Epithelial cell of esophagus (primary cell): Measurements from ENCODE around the gene CDKN1A.

Experiments used
- DNase-seq: peaks from one replicate; pipeline ENCODE4 v3.0.0; 2010; ENCODE audit warnings: low read depth
- H3K4me3 ChIP-seq: 2 replicates; pipeline ENCODE4 v1.5.1; 2011; ENCODE audit warnings: mild to moderate bottlenecking, low read length, control low read depth
- TF ChIP-seq, protein P1 (sequence below): IDR thresholded peaks from 2 replicates; pipeline ENCODE4 v1.5.1; 2011; ENCODE audit warnings: low read depth, mild to moderate bottlenecking, low read length, control low read depth, inconsistent platforms; ENCODE audit not compliant: insufficient read depth; ENCODE audit errors: missing control alignments

Gene CDKN1A

DNA sequence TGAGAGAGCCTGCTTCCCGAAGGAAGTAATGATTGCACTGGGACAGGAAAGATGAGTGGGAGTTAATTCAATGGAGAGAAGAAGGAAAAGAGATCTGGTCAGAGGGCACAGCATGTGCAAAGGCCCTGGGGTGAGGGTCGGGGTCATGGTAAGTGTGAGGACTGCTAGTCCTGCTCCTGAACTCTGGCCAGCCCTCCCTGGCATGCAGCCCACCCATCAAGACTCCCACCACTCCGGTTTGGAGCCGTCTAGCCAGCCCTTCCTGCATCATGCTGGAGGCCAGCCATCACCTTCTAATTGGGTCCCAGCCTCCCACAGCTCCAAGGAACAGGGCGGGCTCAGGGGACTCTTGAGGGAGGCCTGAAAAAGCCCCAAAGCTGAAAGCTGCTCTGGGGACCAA lies 42.2 kb upstream of the CDKN1A start:
- TF ChIP-seq, protein P1, sequence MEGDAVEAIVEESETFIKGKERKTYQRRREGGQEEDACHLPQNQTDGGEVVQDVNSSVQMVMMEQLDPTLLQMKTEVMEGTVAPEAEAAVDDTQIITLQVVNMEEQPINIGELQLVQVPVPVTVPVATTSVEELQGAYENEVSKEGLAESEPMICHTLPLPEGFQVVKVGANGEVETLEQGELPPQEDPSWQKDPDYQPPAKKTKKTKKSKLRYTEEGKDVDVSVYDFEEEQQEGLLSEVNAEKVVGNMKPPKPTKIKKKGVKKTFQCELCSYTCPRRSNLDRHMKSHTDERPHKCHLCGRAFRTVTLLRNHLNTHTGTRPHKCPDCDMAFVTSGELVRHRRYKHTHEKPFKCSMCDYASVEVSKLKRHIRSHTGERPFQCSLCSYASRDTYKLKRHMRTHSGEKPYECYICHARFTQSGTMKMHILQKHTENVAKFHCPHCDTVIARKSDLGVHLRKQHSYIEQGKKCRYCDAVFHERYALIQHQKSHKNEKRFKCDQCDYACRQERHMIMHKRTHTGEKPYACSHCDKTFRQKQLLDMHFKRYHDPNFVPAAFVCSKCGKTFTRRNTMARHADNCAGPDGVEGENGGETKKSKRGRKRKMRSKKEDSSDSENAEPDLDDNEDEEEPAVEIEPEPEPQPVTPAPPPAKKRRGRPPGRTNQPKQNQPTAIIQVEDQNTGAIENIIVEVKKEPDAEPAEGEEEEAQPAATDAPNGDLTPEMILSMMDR, result no peak
- DNase-seq, result no peak
- H3K4me3 ChIP-seq, result no peak overlapping the region

DNA sequence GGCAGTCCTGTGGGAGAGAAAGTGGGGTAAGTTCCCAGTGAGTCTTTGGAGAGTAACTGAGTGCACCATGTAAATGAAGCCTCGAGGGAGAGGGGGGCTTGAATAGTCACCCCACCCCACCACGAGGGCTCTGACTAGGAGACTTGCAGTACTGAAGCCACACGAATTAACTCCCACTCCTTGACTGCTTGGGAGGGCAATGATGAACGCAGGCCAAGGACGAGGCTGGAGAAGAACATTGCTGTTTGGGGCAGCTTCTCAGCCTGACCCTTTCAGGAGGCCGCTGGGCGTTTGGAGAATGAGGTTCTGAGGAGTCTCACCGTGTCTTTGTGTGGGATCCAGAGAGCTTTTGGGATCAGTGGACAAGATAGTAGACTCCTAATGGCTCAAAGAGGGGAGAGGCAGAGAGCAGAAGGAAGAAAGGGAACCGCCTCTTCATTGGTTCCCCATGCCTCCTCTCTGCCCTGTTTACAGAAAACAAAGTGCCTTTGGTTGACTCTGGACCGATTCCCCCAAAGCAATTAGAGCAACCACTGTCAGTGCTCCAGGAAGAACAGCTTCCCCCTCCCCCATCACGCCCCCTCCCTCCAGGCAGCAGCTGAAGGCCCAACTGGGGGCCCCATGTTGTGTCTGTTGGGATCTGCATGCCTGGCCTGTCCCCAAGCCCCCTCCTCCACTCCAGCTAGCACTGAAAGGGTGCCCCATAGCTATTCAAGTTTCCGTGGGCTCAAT lies 41.7 kb upstream of the CDKN1A start:
- TF ChIP-seq, protein P1, result no peak
- no peak for DNase-seq
- no peak overlapping the region for H3K4me3 ChIP-seq

DNA sequence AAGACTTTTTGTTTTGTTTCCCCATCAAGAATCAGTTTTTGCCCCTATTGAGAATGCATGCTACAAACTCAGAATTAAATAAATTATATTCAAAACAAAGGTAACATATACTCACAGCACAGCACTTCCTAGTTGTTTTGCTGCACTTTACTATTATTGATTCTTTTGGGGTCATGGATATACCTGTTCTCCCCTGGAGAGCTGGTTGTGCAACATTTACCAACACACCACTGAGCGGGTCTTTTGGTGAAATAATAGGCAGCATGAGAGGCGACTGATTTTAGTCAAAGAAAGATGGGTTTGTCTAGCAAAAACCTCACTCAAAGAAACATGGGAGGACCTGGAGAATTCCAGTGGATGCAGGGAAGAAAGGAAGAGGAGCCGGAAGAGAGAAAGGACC lies 39.9 kb upstream of the CDKN1A start:
- no peak for DNase-seq
- TF ChIP-seq, protein P1, result no peak

DNA sequence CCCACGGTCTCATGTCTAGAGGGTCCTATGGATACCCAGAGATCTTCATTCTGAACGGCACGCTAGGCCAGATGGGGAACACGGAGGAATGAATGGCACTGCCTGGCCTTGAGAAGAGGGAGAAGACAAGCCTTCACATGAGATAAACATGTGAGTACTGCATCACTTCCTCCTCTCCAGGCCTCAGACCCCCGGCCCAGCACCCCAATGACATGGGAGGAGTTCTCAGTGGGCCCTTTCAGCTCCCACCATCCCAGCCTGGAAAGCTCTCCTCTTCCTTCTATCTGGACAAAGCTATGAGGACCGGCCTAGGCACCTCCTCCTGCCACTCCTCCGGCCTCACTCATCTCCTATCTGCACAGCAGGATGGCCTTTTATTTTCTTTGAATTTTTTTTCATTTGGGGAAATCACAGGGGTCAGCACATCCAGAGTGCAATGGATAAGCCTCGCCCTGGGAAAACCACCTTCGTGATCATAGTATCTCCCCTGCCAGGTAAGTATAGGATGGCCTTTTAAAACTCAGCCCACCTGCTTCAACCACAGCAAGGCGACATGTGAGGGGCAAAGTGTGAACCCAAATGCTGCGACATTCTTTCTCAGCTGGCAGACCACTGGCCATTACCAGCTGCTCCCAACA lies 39.2 kb upstream of the CDKN1A start:
- TF ChIP-seq, protein P1, result no peak
- peak; percentile 44 for DNase-seq
- no peak overlapping the region for H3K4me3 ChIP-seq

More for the DNA sequence above, 39.9 kb upstream of the CDKN1A start:
- no peak overlapping the region for H3K4me3 ChIP-seq

DNA sequence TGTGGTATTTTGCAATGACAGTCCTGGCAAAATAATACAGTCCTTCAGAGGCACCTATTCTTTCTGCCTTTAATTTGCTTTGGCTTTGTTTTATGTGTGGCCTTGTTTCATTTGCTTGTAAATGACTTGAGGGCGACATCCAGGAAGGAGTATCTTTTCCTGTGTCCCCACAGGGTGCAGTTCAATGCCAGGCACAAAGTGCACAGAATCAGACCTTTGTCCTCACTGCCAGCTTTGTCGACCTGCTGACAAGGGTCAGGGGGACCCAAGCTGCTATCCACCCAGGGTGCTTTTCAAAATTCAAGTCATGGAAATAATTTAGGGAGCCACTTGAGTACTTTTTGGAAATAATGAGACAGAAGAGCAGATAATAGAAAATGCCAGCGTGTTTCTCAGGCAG lies 37.0 kb upstream of the CDKN1A start:
- TF ChIP-seq, protein P1, result no peak
- no peak overlapping the region for H3K4me3 ChIP-seq
- DNase-seq, result no peak

DNA sequence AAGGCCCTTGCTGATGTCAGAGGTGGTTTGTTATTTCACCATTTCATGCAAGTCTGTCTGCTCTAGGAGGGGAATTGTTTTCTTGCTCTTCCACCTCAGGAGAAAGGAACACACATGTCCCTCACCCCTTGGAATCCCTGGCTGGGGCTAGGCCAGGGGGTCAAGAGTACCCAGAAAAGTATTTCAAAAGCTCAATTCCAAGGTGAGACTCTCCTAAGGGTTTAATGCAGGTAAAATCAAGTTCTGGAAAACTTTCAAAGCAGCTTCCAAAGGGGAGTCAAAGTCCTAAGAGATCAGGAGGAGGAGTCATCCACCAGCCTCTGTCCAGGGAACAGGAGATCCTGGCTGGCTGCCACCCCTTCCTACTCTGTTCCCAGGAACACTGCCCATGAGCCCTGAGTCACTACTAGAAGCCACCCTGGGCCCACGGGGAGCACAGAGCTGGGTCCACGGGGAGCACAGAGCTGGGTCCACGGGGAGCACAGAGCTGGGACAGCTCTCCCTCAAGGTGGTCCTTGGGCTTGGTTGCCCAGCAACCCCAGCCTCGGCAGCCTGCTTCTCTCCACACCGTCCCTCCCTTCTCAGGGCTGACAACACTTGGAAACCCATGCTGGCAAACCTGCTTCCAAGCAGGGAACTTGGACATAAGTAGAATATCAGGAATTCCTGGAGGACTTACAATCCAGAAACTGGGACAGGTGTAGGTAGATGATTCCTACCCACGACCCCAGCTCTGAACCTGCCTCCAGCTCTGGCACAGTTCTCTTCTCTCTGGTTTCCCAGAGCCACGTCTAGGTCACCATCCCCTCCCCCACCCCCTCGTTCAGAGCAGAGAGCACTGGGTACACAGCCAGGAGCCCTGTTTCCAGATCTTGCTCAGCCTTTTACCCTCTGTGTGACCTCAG lies 35.3 kb upstream of the CDKN1A start:
- no peak overlapping the region for H3K4me3 ChIP-seq
- peak; percentile 81 for DNase-seq
- TF ChIP-seq, protein P1, result no peak
